ENCODE measurements around the gene INO80. TPM values are rescaled to one million over a fixed set of nuclear protein-coding genes. Genes with fewer than 3 reads are reported as not detected.

Gene INO80
- total RNA-seq, 2 donors from 2014 or later = 14.8 to 17.5 TPM

DNA sequence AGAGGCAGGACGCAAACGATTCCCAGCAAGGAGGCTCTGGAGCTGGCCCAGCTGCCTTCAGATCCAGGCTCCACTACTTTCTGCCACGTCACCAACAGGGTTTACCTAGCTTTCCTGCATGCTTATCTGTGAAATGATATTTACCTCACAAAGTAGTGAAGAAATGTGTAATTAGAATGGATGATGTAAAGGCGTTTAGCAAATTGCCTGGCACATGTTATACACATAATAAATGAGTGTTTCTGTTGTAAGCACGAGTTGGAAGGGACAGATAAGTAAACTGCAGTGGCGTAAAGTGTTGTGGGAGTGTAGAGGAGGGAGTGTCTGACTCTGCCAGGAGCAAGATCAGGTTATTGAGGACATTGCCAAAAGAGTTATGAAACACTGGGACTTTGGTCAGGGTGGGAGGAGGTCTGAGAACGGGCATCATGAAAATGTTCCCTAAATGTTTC, 166.3 kb downstream of the INO80 start:
- Mint-ChIP-seq H3K36me3 (ENCODE audit: low read depth) (no peaks in the 10 kb centered on the region), H3K27ac (no peak overlapping the region), H3K27me3 (ENCODE audit: insufficient read depth) (peaks cover 60% of the 10 kb centered on the region), H3K9me3 (no peaks in the 10 kb centered on the region), H3K4me3 (no peak overlapping the region), H3K4me1 (peaks cover 31% of the 10 kb centered on the region)
- WGBS, 2 experiments (ENCODE audit: insufficient coverage in 1 of 2, insufficient read length in 1 of 2) = 75 to 78% methylated on average over 4 to 7 of the region's 7 CpGs
- H3K36me3 ChIP-seq (ENCODE audit: control insufficient read depth, insufficient read depth, low read length) = no peaks in the 10 kb centered on the region
- no peak overlapping the region for H3K4me3 ChIP-seq (ENCODE audit: low read length)
- no peaks in the 10 kb centered on the region for H3K9me3 ChIP-seq (ENCODE audit: control insufficient read depth, low read length)
- H3K27ac ChIP-seq (ENCODE audit: low read depth, low read length) = no peak overlapping the region
- no peak for DNase-seq
- TF ChIP-seq, protein P1, sequence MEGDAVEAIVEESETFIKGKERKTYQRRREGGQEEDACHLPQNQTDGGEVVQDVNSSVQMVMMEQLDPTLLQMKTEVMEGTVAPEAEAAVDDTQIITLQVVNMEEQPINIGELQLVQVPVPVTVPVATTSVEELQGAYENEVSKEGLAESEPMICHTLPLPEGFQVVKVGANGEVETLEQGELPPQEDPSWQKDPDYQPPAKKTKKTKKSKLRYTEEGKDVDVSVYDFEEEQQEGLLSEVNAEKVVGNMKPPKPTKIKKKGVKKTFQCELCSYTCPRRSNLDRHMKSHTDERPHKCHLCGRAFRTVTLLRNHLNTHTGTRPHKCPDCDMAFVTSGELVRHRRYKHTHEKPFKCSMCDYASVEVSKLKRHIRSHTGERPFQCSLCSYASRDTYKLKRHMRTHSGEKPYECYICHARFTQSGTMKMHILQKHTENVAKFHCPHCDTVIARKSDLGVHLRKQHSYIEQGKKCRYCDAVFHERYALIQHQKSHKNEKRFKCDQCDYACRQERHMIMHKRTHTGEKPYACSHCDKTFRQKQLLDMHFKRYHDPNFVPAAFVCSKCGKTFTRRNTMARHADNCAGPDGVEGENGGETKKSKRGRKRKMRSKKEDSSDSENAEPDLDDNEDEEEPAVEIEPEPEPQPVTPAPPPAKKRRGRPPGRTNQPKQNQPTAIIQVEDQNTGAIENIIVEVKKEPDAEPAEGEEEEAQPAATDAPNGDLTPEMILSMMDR (conservative IDR thresholded peaks at IDR 0.05) = no peak
- H3K9ac ChIP-seq (ENCODE audit: extremely low read depth, low read length, poor library complexity, severe bottlenecking) = no peak overlapping the region
- no peaks in the 10 kb centered on the region for H3K27me3 ChIP-seq (ENCODE audit: control insufficient read depth, insufficient read depth, low read length, poor library complexity, severe bottlenecking)
- H3K4me1 ChIP-seq (ENCODE audit: control insufficient read depth, insufficient read depth, low read length) = no peaks in the 10 kb centered on the region

- Histone ChIP-seq H3K27ac (ENCODE audit: low read depth, low read length) (no peak overlapping the region), H3K4me3 (ENCODE audit: low read length) (no peak overlapping the region), H3K9ac (ENCODE audit: extremely low read depth, low read length, poor library complexity, severe bottlenecking) (no peak overlapping the region), H3K27me3 (ENCODE audit: control insufficient read depth, insufficient read depth, low read length, poor library complexity, severe bottlenecking) (no peaks in the 10 kb centered on the region), H3K36me3 (ENCODE audit: control insufficient read depth, insufficient read depth, low read length) (no peaks in the 10 kb centered on the region), H3K4me1 (ENCODE audit: control insufficient read depth, insufficient read depth, low read length) (no peaks in the 10 kb centered on the region), H3K9me3 (ENCODE audit: control insufficient read depth, low read length) (no peaks in the 10 kb centered on the region)
- H3K4me1 Mint-ChIP-seq = peaks cover 26% of the 10 kb centered on the region
- H3K27ac Mint-ChIP-seq = no peak overlapping the region
- H3K9me3 Mint-ChIP-seq = no peaks in the 10 kb centered on the region
- no peaks in the 10 kb centered on the region for H3K36me3 Mint-ChIP-seq (ENCODE audit: low read depth)
- H3K4me3 Mint-ChIP-seq = no peak overlapping the region
- WGBS, 2 experiments (ENCODE audit: insufficient coverage in 1 of 2, insufficient read length in 1 of 2) = 79 to 84% methylated on average over 11 to 21 of the region's 21 CpGs
- TF ChIP-seq, protein P1 (conservative IDR thresholded peaks at IDR 0.05) = no peak
- peaks cover 62% of the 10 kb centered on the region for H3K27me3 Mint-ChIP-seq (ENCODE audit: insufficient read depth)
- DNase-seq = no peak
These were observed 167.2 kb downstream of the INO80 start for GRCh38 chr15:40948706-40949473.

GRCh38 chr15:40944510-40945296, 171.4 kb downstream of the INO80 start:
- no peaks in the 10 kb centered on the region for H3K9me3 Mint-ChIP-seq
- H3K27me3 ChIP-seq (ENCODE audit: control insufficient read depth, insufficient read depth, low read length, poor library complexity, severe bottlenecking) = peaks cover 16% of the 10 kb centered on the region
- peaks cover 75% of the 10 kb centered on the region for H3K27me3 Mint-ChIP-seq (ENCODE audit: insufficient read depth)
- WGBS, 2 experiments (ENCODE audit: insufficient coverage in 1 of 2, insufficient read length in 1 of 2) = 90 to 92% methylated on average over 8 to 10 of the region's 11 CpGs
- DNase-seq = no peak
- no peaks in the 10 kb centered on the region for H3K9me3 ChIP-seq (ENCODE audit: control insufficient read depth, low read length)
- H3K9ac ChIP-seq (ENCODE audit: extremely low read depth, low read length, poor library complexity, severe bottlenecking) = no peak overlapping the region
- H3K4me3 ChIP-seq (ENCODE audit: low read length) = no peak overlapping the region
- H3K4me3 Mint-ChIP-seq = no peak overlapping the region
- H3K36me3 Mint-ChIP-seq (ENCODE audit: low read depth) = no peaks in the 10 kb centered on the region
- H3K27ac Mint-ChIP-seq = no peak overlapping the region
- H3K4me1 Mint-ChIP-seq = peaks cover 23% of the 10 kb centered on the region
- no peaks in the 10 kb centered on the region for H3K4me1 ChIP-seq (ENCODE audit: control insufficient read depth, insufficient read depth, low read length)
- H3K36me3 ChIP-seq (ENCODE audit: control insufficient read depth, insufficient read depth, low read length) = no peaks in the 10 kb centered on the region
- H3K27ac ChIP-seq (ENCODE audit: low read depth, low read length) = no peak overlapping the region
- TF ChIP-seq, protein P1 (conservative IDR thresholded peaks at IDR 0.05) = no peak
